ENCODE results near the gene MTMR3.
A peak's percentile ranks its signal among the peaks of the same experiment; 100 is the strongest.

The MTMR3 gene

DNA sequence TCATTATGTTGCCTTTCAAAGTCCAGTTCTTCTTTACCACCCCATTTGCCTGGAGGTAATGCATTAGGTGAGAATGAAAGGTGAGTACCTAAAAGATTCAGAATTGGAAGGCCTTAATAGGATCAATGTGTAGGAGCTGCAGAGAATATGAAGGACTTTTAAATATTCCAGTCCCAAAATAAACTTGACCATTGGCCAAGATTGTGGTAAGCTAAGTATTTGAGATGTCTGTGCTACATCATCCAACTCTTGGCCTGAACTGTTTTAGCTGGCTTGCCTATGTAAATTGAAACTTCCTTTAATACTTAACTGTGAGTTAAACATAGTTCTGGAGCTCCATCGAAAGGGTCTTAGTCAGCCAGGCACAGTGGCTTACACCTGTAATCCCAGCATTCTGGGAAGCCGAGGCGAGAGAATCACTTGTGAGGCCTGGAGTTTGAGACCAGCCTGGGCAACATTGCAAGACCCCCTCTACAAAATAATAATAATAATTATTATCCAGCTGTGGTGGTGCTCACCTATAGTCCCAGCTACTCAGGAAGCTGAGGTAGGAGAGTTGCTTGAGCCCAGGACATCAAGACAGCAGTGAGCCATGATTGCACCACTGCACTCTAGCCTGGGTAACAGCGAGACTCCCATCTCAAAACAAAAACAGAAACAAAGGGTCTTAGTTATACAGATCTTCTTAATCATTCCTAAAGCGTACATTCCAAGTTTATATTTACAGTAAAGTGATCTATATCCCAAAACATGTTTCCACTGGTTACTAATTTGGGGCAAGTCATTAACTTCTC, 29.8 kb downstream of the MTMR3 start:
- peak; percentile 84 for DNase-seq (ENCODE audit: extremely low read depth, low read depth)
- TF ChIP-seq, protein P1, sequence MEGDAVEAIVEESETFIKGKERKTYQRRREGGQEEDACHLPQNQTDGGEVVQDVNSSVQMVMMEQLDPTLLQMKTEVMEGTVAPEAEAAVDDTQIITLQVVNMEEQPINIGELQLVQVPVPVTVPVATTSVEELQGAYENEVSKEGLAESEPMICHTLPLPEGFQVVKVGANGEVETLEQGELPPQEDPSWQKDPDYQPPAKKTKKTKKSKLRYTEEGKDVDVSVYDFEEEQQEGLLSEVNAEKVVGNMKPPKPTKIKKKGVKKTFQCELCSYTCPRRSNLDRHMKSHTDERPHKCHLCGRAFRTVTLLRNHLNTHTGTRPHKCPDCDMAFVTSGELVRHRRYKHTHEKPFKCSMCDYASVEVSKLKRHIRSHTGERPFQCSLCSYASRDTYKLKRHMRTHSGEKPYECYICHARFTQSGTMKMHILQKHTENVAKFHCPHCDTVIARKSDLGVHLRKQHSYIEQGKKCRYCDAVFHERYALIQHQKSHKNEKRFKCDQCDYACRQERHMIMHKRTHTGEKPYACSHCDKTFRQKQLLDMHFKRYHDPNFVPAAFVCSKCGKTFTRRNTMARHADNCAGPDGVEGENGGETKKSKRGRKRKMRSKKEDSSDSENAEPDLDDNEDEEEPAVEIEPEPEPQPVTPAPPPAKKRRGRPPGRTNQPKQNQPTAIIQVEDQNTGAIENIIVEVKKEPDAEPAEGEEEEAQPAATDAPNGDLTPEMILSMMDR (IDR thresholded peaks at IDR 0.05; ENCODE audit: low read depth, low read length, missing control alignments): no peak
- H3K4me3 ChIP-seq (replicated peaks; ENCODE audit: low read depth, low read length): no peak overlapping the region

DNA sequence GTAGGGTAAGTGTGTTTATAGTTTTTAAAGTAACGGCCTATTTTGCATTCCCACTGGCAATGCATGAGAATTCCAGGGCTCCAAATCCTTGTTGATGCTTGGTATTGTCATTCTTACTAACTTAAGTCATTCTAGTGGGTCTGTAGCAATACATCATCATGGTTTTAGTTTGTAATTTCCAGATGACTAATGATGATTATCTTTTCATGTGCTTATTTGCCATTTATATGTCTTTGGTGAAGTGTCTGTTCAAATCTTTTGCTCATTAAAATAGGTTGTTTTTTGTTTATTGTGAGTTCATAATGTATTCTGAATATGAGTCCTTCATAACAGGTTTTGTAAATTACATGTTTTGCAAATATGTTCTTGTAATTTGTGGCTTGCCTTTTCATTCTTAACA, 31.2 kb downstream of the MTMR3 start:
- TF ChIP-seq, protein P1 (IDR thresholded peaks at IDR 0.05; ENCODE audit: low read depth, low read length, missing control alignments): no peak
- no peak overlapping the region for H3K4me3 ChIP-seq (replicated peaks; ENCODE audit: low read depth, low read length)
- no peak for DNase-seq (ENCODE audit: extremely low read depth, low read depth)

DNA sequence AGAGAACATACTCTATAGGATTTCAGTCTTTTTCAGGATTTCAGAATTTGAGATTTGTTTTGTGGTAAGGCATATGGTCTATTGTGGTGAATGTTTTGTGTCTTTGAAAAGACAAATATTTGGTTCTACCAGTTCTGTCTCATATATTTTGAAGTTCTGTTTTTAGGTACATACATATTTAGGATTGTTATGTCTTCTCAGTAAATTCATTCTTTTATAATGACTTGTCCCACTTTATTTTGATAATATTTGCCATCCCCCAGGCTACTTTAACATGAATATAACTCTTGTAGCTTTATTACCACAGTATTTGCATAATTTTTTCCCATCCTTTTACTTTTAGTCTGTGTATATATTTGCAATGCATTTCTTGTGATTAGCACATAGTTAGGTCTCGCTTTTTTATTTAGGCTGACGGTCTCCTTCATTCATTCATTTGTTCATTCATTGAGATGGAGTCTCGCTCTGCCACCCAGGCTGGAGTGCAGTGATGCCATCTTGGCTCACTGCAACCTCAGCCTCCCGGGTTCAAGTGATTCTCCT, 32.1 kb downstream of the MTMR3 start:
- TF ChIP-seq, protein P1 (IDR thresholded peaks at IDR 0.05; ENCODE audit: low read depth, low read length, missing control alignments): no peak
- no peak overlapping the region for H3K4me3 ChIP-seq (replicated peaks; ENCODE audit: low read depth, low read length)
- DNase-seq (ENCODE audit: extremely low read depth, low read depth): no peak

DNA sequence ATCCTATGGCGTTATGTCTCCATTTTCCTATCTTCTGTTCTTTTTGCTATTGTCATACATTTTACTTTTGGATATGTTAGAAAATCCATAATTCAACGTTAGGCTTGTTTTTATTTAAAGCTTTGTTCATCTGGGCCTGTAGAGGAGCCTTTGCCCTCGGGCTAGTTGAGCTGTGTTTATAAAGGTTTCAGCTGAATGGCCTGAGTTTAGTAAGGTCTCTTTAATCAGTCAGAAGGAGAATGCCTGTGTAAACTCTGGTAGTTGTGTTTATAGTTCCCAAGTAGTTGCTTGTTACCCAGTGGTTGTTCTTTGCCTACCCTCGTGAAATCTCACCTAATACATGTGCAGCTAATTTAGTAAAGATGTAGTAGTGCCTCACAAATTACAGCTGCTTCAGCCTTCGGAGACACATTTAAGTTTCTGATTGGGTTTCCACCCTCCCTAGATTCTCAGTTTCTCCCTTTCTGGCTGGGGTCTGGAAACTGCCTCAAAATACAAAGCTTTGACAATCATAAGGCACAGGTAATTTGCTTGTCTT, 33.1 kb downstream of the MTMR3 start:
- no peak overlapping the region for H3K4me3 ChIP-seq (replicated peaks; ENCODE audit: low read depth, low read length)
- TF ChIP-seq, protein P1 (IDR thresholded peaks at IDR 0.05; ENCODE audit: low read depth, low read length, missing control alignments): no peak
- DNase-seq (ENCODE audit: extremely low read depth, low read depth): no peak

DNA sequence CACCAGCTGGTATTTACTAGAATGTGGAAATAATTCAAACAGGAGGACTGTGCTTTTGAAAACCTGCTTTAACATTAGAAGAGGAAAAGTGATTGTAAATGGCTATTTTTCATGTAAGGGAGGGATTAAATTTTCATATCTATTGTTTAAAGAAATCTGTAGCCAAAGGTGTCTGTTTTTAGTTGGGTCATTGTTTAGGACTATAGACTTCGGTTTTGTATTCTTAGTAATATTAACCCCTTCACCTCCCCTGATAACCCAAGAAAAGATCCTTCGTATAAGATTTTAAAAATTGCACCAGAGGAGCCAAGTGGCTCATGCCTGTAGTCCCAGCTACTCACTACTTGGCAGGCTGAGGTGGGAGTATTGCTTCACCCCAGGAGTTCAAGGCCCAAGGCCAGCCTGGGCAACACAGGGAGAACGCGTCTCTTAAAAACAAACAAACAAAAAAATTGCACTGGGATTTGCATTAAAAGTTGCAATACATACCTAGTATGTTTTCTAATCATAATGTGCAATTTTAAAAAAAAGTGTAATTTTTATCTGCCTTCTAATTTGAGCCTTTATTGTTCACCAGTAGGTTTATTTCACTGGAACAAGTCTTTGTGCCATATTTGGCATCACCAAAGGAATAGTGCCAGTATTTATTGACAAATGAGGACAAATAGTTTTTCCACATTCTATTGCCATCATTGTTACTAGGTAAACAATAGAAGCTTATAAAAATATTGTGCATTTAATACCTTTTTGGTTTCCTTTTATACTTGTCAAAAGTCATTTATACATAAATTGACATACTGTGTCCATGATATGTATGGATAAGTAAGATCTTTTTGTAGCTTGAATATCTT, 34.3 kb downstream of the MTMR3 start:
- TF ChIP-seq, protein P1 (IDR thresholded peaks at IDR 0.05; ENCODE audit: low read depth, low read length, missing control alignments): no peak
- no peak for DNase-seq (ENCODE audit: extremely low read depth, low read depth)
- H3K4me3 ChIP-seq (replicated peaks; ENCODE audit: low read depth, low read length): no peak overlapping the region

DNA sequence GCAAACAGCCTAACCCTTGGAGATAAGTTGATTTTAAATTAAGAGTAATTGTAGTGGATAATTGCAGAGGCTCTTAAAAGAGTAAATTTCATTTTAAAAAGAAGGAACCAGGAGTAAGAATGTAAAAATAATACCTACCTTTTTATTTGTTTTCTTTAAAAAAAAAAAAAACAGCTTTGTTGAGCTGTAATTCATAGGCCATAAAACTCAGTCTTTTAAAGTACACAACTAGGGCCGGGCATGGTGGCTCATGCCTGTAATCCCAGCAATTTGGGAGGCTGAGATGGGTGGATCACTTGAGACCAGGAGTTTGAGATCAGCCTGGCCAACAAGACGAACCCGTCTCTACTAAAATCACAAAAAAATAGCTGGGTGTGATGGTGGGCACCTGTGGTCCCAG, 42.4 kb downstream of the MTMR3 start:
- no peak overlapping the region for H3K4me3 ChIP-seq (replicated peaks; ENCODE audit: low read depth, low read length)
- no peak for DNase-seq (ENCODE audit: extremely low read depth, low read depth)
- TF ChIP-seq, protein P1 (IDR thresholded peaks at IDR 0.05; ENCODE audit: low read depth, low read length, missing control alignments): no peak
